ENCODE data around the gene INTS11. TPM values are rescaled to one million over a fixed set of nuclear protein-coding genes. Genes with fewer than 3 reads are reported as not detected.

Gene INTS11
- total RNA-seq, 3 donors from 2014 or later (not counting 1 experiment from before 2014, with no cell fraction given): 150 to 189 (median 181) TPM

DNA sequence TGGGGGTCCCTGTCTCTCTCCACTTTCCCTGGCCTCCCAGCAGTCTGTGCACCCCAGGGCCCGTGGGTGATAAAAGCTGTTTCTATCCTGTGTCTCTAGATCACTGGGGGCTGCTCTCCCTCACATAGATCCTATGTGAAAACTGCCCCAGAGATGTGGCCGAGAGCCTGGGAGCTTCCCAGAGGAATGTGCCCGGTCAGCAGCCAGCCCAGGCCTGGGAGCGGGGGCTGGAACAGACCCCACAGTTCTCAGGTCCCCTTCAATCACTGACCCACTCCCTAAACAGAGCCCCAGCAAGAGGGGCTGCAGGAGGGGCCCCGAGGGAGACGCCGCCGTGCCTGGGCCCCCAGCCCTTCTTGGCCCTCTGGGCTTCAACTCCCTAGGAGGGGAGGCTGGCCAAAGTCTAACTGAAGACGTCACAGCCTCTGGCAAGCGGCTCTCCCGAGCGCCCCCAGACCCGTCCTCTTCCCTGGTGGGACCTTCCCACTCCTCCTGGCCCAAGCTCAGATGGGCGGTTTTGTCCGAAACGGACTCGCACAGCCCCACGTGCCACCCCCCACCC, 33.5 kb upstream of the INTS11 start:
- H3K36me3 ChIP-seq (ENCODE audit: control insufficient read depth, insufficient read depth, low read length): no peaks in the 10 kb centered on the region
- H3K9me3 Mint-ChIP-seq: no peaks in the 10 kb centered on the region
- no peaks in the 10 kb centered on the region for H3K36me3 Mint-ChIP-seq
- WGBS (ENCODE audit: insufficient coverage): 30% methylated on average over 18 of the region's 18 CpGs
- H3K27ac Mint-ChIP-seq: no peak overlapping the region
- no peak overlapping the region for H3K4me3 ChIP-seq (ENCODE audit: low read length)
- no peak overlapping the region for H3K27ac ChIP-seq (ENCODE audit: low read length)
- H3K4me1 ChIP-seq (ENCODE audit: control insufficient read depth, insufficient read depth, low read length): peaks cover 26% of the 10 kb centered on the region
- DNase-seq (no peak), ATAC-seq (no peak)
- H3K4me3 Mint-ChIP-seq: no peak overlapping the region
- peaks cover 12 to 17% of the 10 kb centered on the region in 2 donors for H3K27me3 Mint-ChIP-seq (ENCODE audit: low read depth in 2 of 2)
- TF ChIP-seq, protein P1, sequence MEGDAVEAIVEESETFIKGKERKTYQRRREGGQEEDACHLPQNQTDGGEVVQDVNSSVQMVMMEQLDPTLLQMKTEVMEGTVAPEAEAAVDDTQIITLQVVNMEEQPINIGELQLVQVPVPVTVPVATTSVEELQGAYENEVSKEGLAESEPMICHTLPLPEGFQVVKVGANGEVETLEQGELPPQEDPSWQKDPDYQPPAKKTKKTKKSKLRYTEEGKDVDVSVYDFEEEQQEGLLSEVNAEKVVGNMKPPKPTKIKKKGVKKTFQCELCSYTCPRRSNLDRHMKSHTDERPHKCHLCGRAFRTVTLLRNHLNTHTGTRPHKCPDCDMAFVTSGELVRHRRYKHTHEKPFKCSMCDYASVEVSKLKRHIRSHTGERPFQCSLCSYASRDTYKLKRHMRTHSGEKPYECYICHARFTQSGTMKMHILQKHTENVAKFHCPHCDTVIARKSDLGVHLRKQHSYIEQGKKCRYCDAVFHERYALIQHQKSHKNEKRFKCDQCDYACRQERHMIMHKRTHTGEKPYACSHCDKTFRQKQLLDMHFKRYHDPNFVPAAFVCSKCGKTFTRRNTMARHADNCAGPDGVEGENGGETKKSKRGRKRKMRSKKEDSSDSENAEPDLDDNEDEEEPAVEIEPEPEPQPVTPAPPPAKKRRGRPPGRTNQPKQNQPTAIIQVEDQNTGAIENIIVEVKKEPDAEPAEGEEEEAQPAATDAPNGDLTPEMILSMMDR (IDR thresholded peaks at IDR 0.05): no peak
- peaks cover 33% of the 10 kb centered on the region for H3K27me3 ChIP-seq (ENCODE audit: control insufficient read depth, insufficient read depth, low read length)
- intact Hi-C loops (cut with micrococcal nuclease): no loop called here
- H3K4me1 Mint-ChIP-seq: peaks cover 0 to 16% of the 10 kb centered on the region in 2 donors
- H3K9me3 ChIP-seq (ENCODE audit: control insufficient read depth, insufficient read depth, low read length): no peaks in the 10 kb centered on the region

DNA sequence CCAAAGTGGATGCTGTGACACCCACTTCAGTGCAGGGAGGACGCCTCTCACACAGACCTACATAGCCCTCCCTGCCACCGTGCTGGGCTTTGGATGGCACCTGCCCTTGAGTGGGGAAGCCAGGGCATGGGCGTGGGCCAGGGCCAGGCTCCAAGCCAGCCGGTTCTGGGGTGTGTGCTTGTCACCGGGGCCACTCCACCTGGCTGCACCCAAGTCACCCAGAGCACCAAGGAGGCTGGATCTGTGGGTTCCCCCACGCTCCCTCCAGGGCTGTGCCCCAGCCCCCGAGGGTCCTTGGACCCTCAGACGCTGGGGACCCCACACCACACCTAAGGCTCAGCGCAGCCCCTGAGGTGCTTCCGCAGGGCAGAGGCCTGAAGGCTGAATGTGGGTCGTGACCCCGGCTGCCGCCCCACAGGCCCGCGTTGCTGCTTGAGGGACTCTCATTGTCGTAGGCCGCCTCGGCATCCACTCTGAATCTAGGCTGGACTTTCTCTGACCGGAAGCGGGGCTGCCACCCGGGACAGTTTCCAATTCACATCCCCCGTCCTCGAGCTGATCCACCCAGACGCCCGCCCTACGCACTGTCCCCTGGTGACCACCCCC, 32.4 kb upstream of the INTS11 start:
- Mint-ChIP-seq H3K4me1 (peaks cover 0 to 26% of the 10 kb centered on the region in 2 donors), H3K4me3 (no peak overlapping the region), H3K27ac (no peak overlapping the region), H3K36me3 (no peaks in the 10 kb centered on the region), H3K9me3 (no peaks in the 10 kb centered on the region), H3K27me3 (ENCODE audit: low read depth in 2 of 2) (peaks cover 12 to 20% of the 10 kb centered on the region in 2 donors)
- Histone ChIP-seq H3K36me3 (ENCODE audit: control insufficient read depth, insufficient read depth, low read length) (no peaks in the 10 kb centered on the region), H3K4me1 (ENCODE audit: control insufficient read depth, insufficient read depth, low read length) (peaks cover 31% of the 10 kb centered on the region), H3K27ac (ENCODE audit: low read length) (no peak overlapping the region), H3K27me3 (ENCODE audit: control insufficient read depth, insufficient read depth, low read length) (peaks cover 39% of the 10 kb centered on the region), H3K9me3 (ENCODE audit: control insufficient read depth, insufficient read depth, low read length) (no peaks in the 10 kb centered on the region), H3K4me3 (ENCODE audit: low read length) (no peak overlapping the region)
- no peak for ATAC-seq
- intact Hi-C loops (cut with micrococcal nuclease): no loop called here
- no peak for DNase-seq
- TF ChIP-seq, protein P1 (IDR thresholded peaks at IDR 0.05): no peak
- 76% methylated on average over 26 of the region's 26 CpGs for WGBS (ENCODE audit: insufficient coverage)

DNA sequence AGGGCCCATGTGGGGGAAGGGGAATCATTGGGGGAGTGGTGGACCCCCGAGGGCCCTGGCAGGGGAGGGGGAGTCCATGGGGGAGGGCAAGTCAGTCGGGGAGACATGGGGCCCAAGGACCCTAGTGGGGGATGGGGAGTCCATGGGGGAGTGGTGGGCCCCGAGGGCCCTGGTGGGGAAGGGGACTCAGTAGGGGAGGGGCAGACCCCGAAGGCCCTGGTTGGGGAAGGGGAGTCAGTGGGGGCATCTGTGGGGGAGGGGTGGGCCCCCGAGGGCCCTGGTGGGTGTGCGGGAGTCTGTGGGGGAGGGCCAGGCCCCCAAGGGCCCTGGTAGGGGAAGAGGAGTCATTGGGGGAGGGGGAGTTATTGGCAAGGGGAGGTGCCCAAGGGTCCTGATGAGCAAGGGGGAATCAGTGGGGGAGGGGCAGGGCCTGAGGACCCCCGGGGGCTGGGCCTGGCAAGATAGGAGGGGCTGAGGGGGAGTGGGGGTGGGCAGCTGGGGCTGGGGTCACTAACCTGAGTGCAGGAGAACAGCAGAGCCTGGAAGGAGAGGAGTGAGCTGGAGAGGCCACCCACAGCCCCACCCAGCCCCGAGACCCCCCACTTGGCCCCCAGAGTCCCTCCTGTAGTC, 31.8 kb upstream of the INTS11 start:
- Mint-ChIP-seq H3K4me3 (no peak overlapping the region), H3K4me1 (peaks cover 0 to 26% of the 10 kb centered on the region in 2 donors), H3K36me3 (no peaks in the 10 kb centered on the region), H3K9me3 (no peaks in the 10 kb centered on the region), H3K27me3 (ENCODE audit: low read depth in 2 of 2) (peaks cover 12 to 20% of the 10 kb centered on the region in 2 donors), H3K27ac (no peak overlapping the region)
- intact Hi-C loops (cut with micrococcal nuclease): no loop called here
- no peak overlapping the region for H3K4me3 ChIP-seq (ENCODE audit: low read length)
- ATAC-seq: no peak
- peaks cover 41% of the 10 kb centered on the region for H3K27me3 ChIP-seq (ENCODE audit: control insufficient read depth, insufficient read depth, low read length)
- TF ChIP-seq, protein P1 (IDR thresholded peaks at IDR 0.05): no peak
- H3K4me1 ChIP-seq (ENCODE audit: control insufficient read depth, insufficient read depth, low read length): peaks cover 37% of the 10 kb centered on the region
- no peaks in the 10 kb centered on the region for H3K9me3 ChIP-seq (ENCODE audit: control insufficient read depth, insufficient read depth, low read length)
- no peaks in the 10 kb centered on the region for H3K36me3 ChIP-seq (ENCODE audit: control insufficient read depth, insufficient read depth, low read length)
- no peak for DNase-seq
- H3K27ac ChIP-seq (ENCODE audit: low read length): no peak overlapping the region
- WGBS (ENCODE audit: insufficient coverage): 52% methylated on average over 7 of the region's 8 CpGs
